HL-60/S4 (cell line): Measurements from ENCODE around the gene NPLOC4.

Experiments used
- in situ Hi-C: fragments of 300-500 bp; cut with MboI; formaldehyde crosslinking; loops from 2 replicates; pipeline ENCODE4 v1.14.3; 2022; ENCODE audit warnings: low sequenced_read_pairs

NPLOC4 gene

DNA sequence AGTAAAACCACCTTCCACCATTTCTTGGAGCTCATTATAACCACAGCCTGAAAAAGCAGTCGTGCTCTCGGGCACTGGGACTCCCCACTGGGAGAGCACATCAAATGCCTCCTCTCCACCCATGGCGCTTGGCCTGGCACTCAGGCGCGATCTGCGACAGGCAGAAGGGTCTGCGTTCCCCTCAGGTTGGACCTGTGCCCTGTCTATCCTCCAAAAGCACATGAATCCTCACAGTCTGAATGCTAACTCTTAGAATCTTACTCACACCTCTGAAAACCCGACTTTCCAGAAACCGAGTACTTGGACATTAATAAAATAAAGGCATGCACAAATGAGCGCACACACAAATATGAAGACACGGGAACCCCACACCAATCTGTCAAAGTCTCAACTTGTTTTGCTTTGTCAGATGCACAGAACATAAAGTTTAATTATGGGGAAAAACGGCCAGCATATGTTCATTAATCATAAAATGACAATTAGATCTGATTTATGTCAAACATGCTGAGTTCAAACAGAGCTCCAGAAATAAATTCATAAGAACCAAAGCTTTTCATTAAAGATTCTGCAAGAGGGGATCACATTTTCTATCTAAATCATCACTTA is 64.2 kb downstream of the NPLOC4 start:
- in situ Hi-C loops, result no loop called here

DNA sequence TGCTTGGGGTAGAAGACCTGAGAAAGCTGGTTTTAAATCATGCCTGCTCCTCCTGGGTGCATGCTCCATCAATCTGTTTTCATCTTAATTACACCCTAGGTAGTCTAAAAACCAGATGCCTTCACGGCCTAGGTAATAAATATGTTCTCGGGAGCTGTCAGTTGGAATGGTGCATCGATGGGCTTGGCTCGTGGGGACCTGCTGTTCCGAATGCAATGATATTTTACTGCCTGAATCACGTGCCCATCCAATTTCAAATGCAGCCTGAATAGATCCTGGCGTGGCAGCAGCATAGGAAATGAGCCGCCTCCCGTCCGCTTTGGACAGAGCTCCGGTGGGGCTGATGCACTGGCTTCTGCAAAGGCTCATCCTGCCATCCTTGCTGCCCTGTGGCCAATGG is 65.9 kb downstream of the NPLOC4 start:
- in situ Hi-C loops, result no loop called here

DNA sequence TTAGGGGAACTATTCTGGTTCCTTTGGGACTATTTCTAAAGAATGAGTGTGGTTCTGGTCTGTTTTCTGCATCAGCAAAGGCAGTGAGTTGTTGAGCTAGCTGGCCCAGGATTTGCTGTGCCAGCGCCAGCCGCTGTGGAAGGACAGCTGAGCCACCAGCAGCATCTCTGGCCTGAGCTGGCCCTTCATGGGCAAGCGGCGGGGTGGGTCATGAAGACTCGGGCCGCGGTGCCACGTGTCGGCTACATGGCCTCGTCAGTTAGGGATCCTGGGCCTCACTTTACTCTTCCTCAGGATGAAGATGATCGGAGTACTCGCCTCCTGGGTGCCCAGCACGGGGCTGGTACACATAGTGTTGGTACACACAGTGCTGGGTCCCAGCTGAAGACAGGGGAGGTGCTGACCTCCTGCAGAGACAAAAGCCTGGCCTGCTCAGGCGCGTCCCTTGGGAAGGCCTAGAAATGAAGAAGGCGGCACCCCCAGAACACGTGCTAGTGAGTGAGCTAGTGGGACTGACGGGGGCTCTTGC is 66.9 kb downstream of the NPLOC4 start:
- in situ Hi-C loops, result no loop called here

DNA sequence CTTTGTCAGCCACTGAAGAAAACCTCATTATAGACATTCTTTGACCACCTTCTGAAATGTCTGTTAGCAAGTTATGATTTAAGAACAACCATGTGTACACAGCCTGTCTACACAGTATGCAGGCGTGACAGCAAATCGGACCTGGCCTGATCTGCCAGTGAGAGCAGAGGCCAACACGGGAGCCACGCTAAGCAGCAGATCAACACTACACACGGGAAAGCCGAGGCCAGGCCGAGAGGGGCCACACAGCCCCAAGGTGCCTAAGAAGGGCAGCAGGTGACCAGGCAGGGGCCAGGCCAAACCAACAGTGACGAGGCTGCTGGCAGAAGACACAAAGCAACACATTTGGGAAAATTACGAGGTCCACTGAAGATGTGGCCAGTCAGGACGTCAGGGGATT is 68.5 kb downstream of the NPLOC4 start:
- in situ Hi-C loops, result no loop called here

DNA sequence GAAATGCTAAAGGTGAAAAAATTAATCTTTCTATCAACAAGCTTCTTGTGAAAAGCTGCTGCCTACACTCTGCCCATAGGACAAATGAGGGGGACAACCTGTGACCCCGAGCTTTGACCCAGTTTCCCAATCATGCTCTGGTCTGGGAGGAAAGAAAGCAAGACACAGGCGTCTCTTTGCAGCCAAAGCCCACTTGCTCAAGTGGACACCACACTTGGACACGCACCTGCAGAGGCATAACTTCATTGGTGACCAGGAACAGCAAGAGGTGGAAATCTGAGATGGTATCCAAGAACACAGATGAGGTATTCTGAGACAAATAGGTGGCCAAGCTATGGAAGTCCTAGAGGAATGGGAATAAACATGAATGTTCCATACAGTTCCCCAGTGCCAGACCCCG is 69.7 kb downstream of the NPLOC4 start:
- in situ Hi-C loops, result no loop called here

DNA sequence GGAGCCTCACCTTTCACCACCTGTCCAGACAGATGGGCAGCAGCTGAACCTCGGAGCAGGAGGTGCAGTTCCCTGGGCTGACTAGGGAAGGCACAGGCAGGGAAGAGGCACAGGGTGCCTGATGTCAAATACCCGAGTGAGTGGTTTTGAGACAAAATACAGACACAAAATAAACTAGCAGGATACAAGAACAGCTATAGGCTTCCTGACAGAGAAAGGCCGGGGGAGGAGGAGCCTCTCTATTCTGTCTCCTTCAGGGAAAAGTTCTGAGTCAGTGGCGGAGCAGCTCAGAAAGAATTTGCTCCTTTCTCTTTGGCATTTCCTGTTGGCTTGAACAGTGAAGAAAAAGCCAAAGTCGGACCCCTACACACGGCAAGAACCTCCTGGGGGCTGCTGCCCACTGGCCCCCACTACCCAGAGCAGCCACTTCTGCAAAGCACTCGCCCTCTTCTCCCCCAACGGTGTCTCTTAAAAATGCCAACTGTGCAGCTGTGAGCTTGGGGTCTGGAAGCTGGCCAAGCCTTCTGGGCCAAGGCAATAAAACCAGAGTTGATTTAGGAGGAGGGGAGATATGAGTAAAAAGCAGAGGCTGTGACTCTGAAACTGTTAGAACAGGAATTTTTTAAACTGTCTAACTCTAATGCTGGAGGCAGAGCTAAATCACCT is 70.3 kb downstream of the NPLOC4 start:
- in situ Hi-C loops, result no loop called here

DNA sequence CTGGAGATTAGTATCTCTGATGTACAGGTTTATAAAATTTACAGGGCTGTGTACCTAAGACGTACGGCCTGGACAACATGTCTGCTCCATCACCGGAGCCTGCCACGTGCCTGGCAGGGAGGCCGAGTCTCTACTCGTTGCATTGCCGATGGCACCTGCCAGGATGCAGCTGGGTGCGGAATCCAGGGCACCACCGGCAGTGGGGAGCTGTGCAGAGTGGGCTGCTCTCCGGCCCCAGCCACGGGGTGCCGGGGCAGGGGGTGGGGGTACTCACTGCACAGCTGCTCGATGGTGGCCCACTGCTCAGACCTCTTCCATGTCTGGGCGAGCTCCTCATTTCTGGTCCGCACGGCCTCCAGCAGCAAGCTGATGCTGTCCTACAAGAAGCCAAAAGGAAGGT is 71.7 kb downstream of the NPLOC4 start:
- in situ Hi-C loops, result no loop called here

DNA sequence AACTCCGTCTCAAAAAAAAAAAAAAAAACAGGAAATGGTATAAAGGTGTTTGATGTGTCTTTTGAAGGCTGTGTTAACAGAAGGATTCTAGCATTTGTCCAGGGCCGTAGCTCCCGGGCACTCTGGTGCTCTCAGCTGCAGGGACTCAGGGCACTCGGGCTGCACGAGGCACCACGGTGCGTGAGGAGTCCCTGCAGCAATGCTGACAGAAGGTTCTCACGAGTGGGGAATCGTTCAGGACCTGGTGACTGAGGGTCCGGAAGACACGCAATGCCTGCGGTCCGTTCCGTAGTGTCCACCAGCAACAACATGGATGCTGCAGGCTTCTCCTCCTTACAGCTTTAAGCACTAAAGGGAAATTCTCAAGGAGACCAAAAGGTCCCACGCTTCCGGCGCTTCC is 72.1 kb downstream of the NPLOC4 start:
- in situ Hi-C loops, result no loop called here

DNA sequence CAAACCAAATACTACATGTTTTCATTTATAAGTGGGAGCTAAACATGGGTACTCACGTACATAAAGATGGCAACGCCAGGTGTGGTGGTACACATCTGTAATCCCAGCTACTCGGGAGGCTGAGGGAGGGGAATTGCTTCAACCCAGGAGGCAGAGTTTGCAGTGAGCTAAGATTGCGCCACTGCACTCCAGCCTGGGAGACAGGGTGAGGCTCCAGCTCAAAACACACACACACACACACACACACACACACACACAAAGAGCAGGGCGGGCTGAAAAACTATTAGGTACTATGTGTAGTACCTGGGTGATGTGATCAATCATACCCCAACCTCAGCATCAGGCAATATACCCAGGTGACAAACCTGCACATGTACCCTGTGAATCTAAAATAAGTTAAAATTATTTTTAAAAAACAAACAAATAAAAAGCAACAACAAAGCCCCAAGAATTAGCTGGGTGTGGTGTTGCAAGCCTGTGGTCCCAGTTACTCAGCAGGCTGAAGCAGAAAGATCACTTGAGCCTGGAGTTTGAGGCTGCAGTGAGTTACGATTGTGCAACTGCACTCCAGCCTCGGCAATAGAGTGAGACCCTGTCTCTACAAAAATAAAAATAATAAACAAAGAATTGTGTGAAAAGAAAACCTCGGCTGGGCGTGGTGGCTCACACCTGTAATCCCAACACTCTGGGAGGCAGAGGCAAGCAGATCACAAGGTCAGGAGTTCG is 72.9 kb downstream of the NPLOC4 start:
- in situ Hi-C loops, result no loop called here

DNA sequence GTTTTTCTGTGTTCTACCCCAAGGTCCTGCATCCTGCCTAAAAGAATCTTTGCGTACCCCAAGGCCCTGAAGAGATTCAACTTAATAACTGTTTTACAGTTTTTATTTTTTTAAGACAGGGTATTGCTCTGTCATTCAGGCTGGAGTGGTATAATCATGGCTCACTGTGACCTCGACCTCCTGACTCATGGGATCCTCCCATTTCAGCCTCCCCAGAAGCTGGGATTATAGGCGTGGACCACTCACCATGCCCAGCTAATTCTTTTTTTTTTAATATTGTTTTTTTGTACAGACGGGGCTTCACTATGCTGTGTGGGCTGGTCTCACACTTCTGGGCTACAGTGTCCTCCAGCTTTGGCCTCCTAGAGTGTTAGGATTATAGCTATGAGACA is 75.4 kb downstream of the NPLOC4 start:
- in situ Hi-C loops, result no loop called here

DNA sequence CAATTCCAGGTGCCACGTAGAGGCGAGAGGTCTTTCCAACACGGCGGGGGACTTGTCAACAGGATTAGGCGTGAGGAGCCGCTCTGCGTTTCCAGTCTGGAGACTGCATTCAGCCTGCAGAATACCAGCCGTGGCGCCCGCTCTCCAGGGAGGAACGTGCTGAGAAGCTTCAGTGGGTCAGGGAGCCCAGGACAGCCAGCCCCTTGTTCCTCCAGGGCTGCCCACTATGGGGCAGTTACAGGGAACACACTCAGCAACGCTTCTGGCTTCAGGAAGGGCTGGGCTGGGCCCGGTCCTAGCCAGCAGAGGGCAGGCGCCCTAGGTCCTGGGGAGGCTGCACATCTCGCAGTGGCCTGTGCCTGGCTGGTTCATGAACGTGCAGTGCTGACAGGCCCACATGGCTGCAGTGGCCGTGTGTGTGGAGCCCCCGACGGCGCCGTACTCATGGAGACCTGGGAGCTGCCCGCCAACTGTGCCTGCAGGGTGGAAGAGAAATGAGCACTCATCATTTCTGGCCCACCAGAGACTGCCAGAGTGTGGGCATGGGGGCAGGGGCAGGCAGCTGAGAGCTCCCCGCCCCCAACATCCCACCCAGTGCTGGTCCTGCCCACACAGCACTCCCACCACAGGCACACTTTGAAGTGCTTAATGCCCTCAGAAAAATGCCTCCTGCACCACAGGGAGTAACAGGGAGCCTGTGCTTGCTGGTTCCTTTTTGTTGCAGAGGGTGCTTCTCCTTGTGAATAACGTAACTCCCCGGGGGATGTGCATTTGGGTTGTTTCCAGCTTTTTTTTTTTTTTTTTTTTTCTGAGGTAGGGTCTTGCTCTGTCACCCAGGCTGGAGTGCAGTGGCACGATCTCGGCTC is 77.7 kb downstream of the NPLOC4 start:
- in situ Hi-C loops, result no loop called here

DNA sequence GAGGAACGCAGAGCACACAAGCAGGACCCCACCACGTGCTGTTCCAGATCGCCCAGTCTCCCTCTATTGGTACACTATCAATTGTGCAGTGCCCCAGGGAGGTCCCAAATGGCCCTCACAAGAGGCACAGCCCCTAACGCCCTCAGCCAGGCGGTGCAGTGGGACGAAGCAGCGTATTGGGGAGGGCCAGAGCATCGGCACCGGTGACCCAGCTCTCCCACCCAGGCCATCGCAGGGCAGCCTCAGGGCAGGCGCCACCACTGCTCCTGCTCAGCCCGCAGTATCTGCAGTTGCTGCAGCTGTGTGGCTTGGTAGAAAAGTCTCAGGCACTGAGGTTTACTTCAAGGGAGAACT is 78.8 kb downstream of the NPLOC4 start:
- in situ Hi-C loops, result no loop called here

DNA sequence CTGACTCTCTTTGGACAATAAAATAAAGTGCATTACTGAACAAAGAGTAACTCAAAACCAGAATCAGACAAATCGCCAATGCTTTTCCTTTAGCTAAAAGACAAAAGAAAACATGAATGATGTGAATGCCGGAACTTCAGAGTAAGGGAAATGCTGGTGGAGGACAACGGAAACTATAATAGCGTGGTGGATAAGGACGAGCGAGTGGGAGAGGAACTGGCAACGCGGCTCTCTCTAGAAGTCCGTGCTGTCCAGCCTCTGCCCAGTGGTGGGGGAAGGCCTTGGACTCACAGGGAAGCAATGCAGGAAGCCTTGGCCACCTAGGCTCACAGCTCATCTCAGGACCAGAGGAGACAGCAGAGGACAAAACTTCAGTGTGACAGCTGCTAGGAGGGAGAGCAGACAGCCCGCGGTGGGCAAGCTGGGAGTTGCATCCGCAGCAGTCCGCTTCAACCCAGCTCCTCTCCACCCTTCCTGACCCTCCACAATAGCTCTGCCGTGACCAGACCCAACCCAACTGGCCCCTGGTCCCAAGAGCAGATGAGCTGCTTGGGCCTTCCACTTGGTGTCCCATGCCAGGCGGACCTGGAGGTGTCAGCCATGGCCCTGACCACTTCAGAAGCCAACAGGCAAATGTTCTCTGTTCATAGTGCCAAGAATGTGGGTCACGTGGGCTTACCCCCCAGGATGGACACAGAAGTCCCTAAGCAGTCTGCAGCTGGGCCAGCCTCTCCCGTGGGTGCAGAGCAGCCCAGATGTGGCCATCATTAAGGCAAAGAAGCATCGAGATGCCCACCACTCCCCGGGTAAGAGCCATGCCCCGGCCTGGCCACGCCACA is 79.4 kb downstream of the NPLOC4 start:
- in situ Hi-C loops, result no loop called here

DNA sequence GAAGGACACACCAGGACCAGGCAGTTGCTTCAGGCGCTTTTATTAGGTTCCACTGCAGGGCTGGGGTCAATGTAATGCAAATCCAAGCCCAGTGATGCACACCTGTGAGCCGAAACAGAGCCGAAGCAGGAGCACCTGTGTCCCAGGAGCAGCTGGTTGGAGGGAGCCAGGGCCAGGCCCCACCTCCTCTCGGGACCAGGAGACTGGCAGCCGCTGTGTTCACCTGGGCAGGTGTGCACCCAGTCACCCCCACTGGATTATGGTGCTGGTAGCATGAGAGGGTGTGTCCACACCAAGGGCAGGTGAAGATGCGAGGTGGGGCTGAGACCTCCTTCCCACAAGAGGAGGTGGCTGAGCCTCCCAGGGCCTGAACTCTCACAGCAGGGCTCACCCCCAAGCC is 80.0 kb downstream of the NPLOC4 start:
- in situ Hi-C loops, result no loop called here

DNA sequence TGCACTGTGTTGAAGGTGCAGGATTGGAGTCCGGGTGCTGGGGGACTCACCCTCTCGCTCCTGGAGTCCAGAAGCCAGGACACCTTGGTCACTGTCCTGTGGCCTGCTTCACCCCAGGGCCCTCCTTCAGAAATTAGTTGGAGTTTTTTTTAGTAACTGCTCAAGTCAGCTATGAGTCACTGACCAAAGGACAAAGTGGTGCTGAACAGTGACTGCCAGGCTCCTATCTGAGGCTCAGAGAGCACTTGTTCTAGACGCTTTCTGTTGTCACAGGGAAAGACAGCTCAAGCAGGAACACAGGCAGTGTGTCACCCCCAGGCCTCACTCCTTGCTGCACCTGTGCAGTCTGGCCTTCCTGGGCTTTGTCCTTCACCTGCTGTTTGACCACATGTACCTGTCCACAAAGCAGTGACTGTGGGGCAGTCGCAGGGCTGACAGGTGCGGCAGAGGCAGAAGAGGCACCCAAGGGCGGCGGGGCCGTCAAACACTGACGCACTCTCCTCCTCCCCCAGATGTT is 80.7 kb downstream of the NPLOC4 start:
- in situ Hi-C loops, result no loop called here

DNA sequence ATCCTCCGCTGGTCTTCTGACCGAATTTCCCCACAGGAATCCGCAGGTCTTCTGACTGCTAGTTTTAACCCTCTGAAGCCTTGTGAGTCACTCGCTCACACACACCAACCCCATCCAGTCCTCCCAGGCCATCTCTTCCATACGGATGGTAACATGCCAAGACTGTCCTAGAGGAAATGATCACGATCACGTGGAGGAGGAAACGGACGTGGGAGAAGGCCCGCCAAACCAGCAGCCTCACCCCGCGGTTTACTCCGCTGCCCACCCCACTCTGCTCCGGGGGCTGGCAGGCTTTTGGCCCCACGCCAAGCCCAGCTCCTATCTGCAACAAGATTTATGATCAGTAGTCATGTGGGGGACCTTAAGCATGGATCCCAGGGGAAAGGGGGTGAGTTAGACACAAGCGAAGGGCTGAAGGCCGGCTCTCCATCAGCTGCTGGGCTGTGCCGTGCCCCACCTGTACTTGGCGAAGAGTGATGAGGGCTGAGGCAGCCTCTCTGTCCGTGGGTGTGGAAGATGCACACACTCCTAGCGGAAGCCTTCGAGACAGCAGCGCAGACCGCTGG is 83.2 kb downstream of the NPLOC4 start:
- in situ Hi-C loops, result no loop called here

DNA sequence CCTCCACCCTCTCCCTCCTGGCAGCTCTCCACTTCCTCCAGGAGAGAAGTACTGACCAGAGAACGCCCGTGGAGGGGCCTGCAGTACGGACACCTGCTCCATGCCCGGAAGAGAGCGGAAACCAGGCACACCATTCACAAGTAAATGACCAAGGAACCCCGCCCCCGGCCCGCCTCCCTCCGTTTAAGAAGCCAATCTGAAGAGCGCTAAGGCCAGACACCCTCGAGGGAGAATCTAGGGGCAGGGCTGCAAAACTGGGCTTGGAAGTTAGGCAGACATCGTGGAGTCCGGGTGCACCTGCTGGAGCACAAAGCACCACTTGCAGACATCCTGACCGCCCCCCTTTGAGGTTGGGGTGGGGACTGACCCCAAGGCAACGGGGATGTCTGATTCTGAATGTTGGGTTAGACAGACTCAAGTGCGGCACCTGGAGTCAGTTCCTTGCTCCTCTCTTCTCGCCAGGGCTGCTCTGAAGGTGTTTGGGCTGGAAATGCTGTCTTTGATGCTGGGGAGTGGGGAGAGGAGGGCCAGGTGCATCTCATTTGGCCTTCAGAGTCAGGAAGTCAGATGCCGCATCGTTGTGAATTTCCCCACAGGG is 83.8 kb downstream of the NPLOC4 start:
- in situ Hi-C loops, result no loop called here

DNA sequence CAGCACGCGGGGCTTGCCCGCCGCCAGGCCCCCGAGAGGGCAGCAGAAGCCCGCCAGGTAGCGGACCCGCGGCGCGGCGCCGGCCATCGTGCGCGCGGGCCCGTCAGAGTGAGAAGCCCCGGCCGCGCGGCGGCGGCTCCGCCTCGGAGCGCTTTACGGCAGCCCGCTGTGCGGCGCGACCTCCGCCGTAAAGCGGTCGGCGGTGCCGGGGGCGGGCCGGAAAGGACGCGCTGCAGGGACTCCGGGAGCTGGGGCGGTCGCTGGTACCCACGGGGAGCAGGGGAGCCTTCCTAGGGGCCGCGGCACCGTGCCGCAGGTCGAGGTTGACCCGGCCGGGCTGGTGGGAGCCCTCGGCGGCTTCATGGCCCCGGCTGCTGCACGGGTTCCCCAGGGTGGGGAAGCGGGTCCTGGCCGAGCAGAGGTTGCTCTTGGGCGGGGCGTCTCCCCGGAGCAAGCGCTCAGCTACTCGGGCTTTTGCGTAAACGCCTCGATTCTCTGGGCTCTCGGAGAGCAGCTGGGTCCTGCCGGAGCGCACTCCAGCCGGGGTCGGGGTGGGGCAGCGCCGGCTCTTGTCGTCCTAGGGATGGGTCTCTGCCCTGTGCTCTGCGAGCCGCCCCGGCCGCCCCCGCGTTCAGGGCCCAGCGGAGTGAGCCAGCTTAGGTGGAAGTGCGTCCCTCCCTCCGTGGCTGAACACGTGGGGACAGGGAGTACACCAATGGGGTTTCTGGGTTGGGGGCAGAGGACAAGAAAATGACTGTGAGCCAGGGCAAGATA is 84.5 kb downstream of the NPLOC4 start, which contains the start of gene FAAP100:
Gene FAAP100 (minus strand): TSS at position 110 of the 774 bp plus-strand sequence. CDS start 23 bp downstream, at position 87.
- in situ Hi-C loops, result no loop called here
